Right lobe of liver (tissue), 6 donors: ENCODE measurements around the gene PPCS. TPM values are rescaled to one million over a fixed set of nuclear protein-coding genes. Genes with fewer than 3 reads are reported as not detected.
"Not testable (repeated sequence)": the region's sequence is repeated elsewhere in the genome, so short reads cannot be mapped to it uniquely, and the experiment has no call there.

Experiments used
- ATAC-seq, 4 donors: fragments of 200-7000 bp; cut with Tn5 transposase; one replicate each; pipeline ENCODE4 v1.9.1; 2020; ENCODE audit warnings: mild to moderate bottlenecking in 4 of 4, moderate library complexity in 4 of 4
- DNase-seq, 3 donors: peaks; one replicate each; pipeline ENCODE4 v3.0.0-alpha.2; 2020
- H3K27ac ChIP-seq, 3 donors: fragments of 200-600 bp; one replicate each; pipeline ENCODE4 v1.8.0; 2022
- H3K27me3 ChIP-seq, 2 donors: fragments of 200-600 bp; one replicate each; pipeline ENCODE4 v1.8.0; 2022
- H3K36me3 ChIP-seq, 4 donors: fragments of 200-600 bp; sonication (generic) in 1 of 4; one replicate each; pipeline versions ENCODE4 v1.5.1 to v1.8.0; 2017 to 2022; ENCODE audit warnings: control low read depth in 1 of 4
- H3K4me1 ChIP-seq, 4 donors: fragments of 200-600 bp; sonication (generic) in 1 of 4; one replicate each; pipeline versions ENCODE4 v1.5.1 to v1.8.0; 2017 to 2022; ENCODE audit warnings: control low read depth in 1 of 4
- H3K4me3 ChIP-seq, 3 donors: fragments of 200-600 bp; one replicate each; pipeline ENCODE4 v1.8.0; 2022
- H3K9me3 ChIP-seq, 4 donors: fragments of 200-600 bp; sonication (generic) in 1 of 4; one replicate each; pipeline versions ENCODE4 v1.5.1 to v1.8.0; 2017 to 2022; ENCODE audit warnings: control low read depth in 1 of 4
- POLR2A ChIP-seq: fragments of 450-650 bp; IDR thresholded peaks from one replicate; pipeline ENCODE4 v1.6.1; 2017; ENCODE audit warnings: antibody characterized with exemption, mild to moderate bottlenecking
- WGBS: methylation state at CpG from one replicate; pipeline ENCODE4 v1.1.6; 2018; ENCODE audit warnings: low coverage, low lambda C conversion rate; ENCODE audit not compliant: insufficient coverage; ENCODE audit errors: missing lambda C conversion rate; 5-methylcytosine and 5-hydroxymethylcytosine counted together
- intact Hi-C, 2 donors: fragments of 100-400 bp; cut with DNase I; formaldehyde crosslinking; loops; one replicate each; pipeline versions ENCODE4 v1.11.2 to v1.14.1; 2022
- total RNA-seq, 6 experiments: library from RNA; depleted of rRNA in 2 of 6; stranded (reverse); fragments of >200 nt in 2 of 6; fragmentation: NEBNext Ultra II Directional in 3 of 6; extraction: Animal tissue kit (Norgen Biotek cat#: 25700) in 3 of 6; gene quantifications; one replicate each; pipeline versions ENCODE4 v1.1.0 to v1.2.4, GENCODE V29; 2016 to 2023
- TF ChIP-seq, protein P1 (sequence below), 4 donors: fragments of 200-600 bp in 3 of 4; fragments of 450-650 bp in 1 of 4; IDR thresholded peaks; one replicate each; pipeline versions ENCODE4 v1.5.1 to v1.8.0; 2016 to 2022; ENCODE audit warnings: antibody characterized with exemption in 4 of 4, mild to moderate bottlenecking in 2 of 4
- donor health status: DM: no; HTN: yes; CAD: no.
- donor health status: DM: no; HTN: no; CAD: no.
- donor health status: DM: no; HTN: no; CAD: no.
- donor health status: DM: no; HTN: yes; CAD: no.
- donor health status: DM: no; HTN: yes; CAD: no.

The PPCS gene
- total RNA-seq, 6 experiments from 2014 or later: 36.3 to 44.1 (median 42.7) TPM

DNA sequence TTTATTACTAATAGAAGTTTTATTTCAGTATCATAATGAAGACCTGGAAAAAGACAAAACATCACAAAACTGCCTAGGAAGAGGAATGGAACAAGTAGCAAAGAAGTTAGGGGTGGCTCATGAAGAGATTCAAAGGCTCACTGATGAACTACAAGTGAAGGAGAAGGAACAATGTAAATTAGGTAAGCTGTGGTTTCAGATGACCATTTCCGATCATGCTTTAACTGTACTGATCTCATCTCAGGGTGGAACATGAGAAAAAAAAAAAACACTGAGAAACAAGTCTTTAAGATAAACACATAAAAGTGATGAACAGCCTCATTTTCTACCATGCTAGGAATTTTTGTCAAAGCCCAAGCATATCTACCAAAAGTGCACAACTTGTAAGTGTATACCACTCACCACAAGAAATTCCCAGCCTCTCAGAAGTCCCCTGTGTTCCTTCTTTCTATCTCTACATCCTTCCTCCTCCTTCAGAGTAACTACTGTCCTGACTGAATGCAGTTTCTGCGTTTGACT is 26.4 kb downstream of the PPCS start:
- no peak for ATAC-seq
- no peaks in the 10 kb centered on the region for H3K27me3 ChIP-seq
- DNase-seq: no peak
- 76% methylated on average over 2 of the region's 2 CpGs for WGBS
- H3K4me3 ChIP-seq: no peak overlapping the region
- no peaks in the 10 kb centered on the region for H3K36me3 ChIP-seq
- intact Hi-C loops: no loop called here
- no peaks in the 10 kb centered on the region for H3K4me1 ChIP-seq
- no peaks in the 10 kb centered on the region for H3K9me3 ChIP-seq
- TF ChIP-seq, protein P1, sequence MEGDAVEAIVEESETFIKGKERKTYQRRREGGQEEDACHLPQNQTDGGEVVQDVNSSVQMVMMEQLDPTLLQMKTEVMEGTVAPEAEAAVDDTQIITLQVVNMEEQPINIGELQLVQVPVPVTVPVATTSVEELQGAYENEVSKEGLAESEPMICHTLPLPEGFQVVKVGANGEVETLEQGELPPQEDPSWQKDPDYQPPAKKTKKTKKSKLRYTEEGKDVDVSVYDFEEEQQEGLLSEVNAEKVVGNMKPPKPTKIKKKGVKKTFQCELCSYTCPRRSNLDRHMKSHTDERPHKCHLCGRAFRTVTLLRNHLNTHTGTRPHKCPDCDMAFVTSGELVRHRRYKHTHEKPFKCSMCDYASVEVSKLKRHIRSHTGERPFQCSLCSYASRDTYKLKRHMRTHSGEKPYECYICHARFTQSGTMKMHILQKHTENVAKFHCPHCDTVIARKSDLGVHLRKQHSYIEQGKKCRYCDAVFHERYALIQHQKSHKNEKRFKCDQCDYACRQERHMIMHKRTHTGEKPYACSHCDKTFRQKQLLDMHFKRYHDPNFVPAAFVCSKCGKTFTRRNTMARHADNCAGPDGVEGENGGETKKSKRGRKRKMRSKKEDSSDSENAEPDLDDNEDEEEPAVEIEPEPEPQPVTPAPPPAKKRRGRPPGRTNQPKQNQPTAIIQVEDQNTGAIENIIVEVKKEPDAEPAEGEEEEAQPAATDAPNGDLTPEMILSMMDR (IDR thresholded peaks at IDR 0.05): no peak
- TF ChIP-seq POLR2A: no peak
- no peak overlapping the region for H3K27ac ChIP-seq

DNA sequence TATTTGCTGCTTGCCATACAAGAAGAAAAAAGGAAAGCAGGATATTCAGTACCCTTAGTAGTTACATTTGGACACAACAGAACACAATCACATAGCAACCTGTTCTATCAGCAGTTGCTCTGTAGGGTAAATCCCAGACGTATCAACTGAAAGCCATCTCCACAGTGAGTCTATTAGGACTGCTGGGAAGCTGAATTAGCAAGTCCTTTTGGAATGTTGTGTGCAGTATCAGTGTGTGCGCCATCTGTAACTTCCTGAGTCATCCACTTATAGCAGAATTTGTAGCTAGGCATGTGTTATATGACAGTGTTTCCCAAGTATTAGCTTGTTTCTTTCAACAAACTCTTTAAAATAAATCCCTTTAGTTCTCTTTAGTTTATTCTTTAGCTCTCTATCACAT is 28.0 kb downstream of the PPCS start:
- WGBS: 69% methylated on average over 2 of the region's 2 CpGs
- no peaks in the 10 kb centered on the region for H3K9me3 ChIP-seq

DNA sequence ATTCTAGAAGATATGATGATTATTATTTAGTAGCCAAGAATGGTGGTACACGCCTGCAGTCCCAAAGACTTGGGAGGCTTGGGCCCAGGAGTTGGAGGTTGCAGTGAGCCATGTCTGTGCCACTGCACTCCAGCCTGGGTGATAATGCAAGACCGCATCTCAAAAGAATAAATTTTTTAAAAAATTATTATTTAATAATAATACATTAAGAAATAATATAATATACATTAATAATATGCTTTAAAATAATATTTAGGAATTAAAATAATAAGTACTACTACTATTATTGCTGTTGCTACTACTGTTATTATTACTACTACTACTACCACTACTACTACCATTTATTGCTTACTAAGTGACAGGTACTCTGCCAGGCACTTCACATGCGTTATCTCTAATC is 33.9 kb downstream of the PPCS start:
- Histone ChIP-seq H3K36me3 (no peaks in the 10 kb centered on the region), H3K27me3 (no peaks in the 10 kb centered on the region), H3K9me3 (no peaks in the 10 kb centered on the region), H3K27ac (no peak overlapping the region), H3K4me3 (no peak overlapping the region), H3K4me1 (no peaks in the 10 kb centered on the region)
- no peak for DNase-seq
- intact Hi-C loops: no loop called here
- no peak for ATAC-seq
- WGBS: 97% methylated on average over 3 of the region's 3 CpGs
- no peak for TF ChIP-seq POLR2A
- TF ChIP-seq, protein P1 (IDR thresholded peaks at IDR 0.05): no peak

More for the DNA sequence above, 28.0 kb downstream of the PPCS start:
- Histone ChIP-seq H3K4me1 (no peaks in the 10 kb centered on the region), H3K27me3 (no peaks in the 10 kb centered on the region), H3K27ac (no peak overlapping the region), H3K36me3 (no peaks in the 10 kb centered on the region), H3K4me3 (no peak overlapping the region)
- ATAC-seq (no peak), DNase-seq (no peak)
- TF ChIP-seq, protein P1 (IDR thresholded peaks at IDR 0.05): no peak
- TF ChIP-seq POLR2A: no peak
- intact Hi-C loops: no loop called here

DNA sequence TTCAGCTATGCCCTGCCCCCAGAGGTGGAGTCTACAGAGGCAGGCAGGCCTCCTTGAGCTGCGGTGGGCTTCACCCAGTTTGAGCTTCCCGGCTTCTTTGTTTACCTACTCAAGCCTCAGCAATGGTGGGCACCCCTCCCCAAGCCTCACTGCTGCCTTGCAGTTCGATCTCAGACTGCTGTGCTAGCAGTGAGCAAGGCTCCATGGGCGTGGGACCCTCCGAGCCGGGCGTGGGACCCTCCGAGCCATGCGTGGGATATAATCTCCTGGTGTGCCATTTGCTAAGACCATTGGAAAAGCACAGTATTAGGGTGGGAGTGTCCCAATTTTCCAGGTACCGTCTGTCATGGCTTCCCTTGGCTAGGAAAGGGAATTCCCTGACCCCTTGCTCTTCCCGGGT is 45.7 kb downstream of the PPCS start:
- H3K9me3 ChIP-seq: peaks cover 0 to 23% (median 3%) of the 10 kb centered on the region in 4 donors
- DNase-seq, H3K27me3 ChIP-seq, ATAC-seq, H3K36me3 ChIP-seq, H3K4me1 ChIP-seq, H3K27ac ChIP-seq, intact Hi-C loops, H3K4me3 ChIP-seq: not testable (repeated sequence)
- 87% methylated on average over 4 of the region's 11 CpGs for WGBS

DNA sequence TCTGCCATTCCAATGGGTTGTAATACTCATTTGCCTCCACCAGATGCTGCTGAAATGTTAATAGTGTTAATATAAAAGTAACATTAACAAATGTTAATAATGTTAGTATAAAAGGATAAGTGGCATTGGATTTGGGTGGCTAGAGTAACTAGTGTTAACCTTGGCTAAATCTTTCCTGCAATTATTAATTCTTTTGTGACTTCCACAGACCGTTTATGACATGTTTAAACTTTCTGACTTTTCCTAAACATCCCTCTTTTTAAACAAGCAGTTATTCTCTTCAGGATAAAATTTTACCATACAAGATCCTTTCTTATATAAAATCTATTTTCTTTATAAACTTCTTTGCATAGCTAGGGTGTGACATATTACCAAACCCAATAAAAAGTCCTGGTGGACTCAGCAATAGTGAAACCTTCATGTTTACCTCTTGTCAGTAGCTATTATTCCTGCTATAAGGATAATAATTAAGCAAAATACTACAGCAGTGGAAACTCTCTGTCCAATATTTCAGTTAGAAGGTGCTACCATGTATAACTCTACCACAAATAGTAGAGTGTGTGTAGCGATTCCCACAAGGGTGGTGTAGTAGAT is 48.3 kb downstream of the PPCS start:
- Histone ChIP-seq H3K4me3 (no peak overlapping the region), H3K27me3 (no peaks in the 10 kb centered on the region), H3K9me3 (peaks cover 0 to 35% (median 3%) of the 10 kb centered on the region in 4 donors), H3K4me1 (no peaks in the 10 kb centered on the region), H3K36me3 (no peaks in the 10 kb centered on the region), H3K27ac (no peak overlapping the region)
- ATAC-seq (no peak), DNase-seq (no peak)
- TF ChIP-seq, protein P1 (IDR thresholded peaks at IDR 0.05): no peak
- TF ChIP-seq POLR2A: no peak
- intact Hi-C loops: no loop called here
- WGBS: 97% methylated on average over 2 of the region's 2 CpGs
